Bronchial epithelial cell (primary cell): ENCODE data around the gene TMED9. TPM values are rescaled to one million over a fixed set of nuclear protein-coding genes. Genes with fewer than 3 reads are reported as not detected.

Experiments
- DNase-seq: peaks from one replicate; pipeline ENCODE4 v3.0.0-alpha.2; 2010; ENCODE audit warnings: low read depth
- FAIRE-seq: peaks from 2 replicates; lab custom pipeline; 2011; peaks lifted over from hg19 to GRCh38; lab: Jason Lieb, UNC
- H3K27me3 ChIP-seq: 2 replicates; pipeline ENCODE4 v1.5.1; 2011; ENCODE audit warnings: low read length; ENCODE audit not compliant: control insufficient read depth, insufficient read depth
- H3K36me3 ChIP-seq: 2 replicates; pipeline ENCODE4 v1.5.1; 2011; ENCODE audit warnings: low read length; ENCODE audit not compliant: control insufficient read depth, insufficient read depth
- H3K4me3 ChIP-seq: 2 replicates; pipeline ENCODE4 v1.5.1; 2011; ENCODE audit warnings: mild to moderate bottlenecking, low read depth, low read length, control low read depth
- CTCF ChIP-seq: IDR thresholded peaks from 2 replicates; pipeline ENCODE4 v1.5.1; 2011; ENCODE audit warnings: mild to moderate bottlenecking, moderate library complexity, low read length, control low read depth, inconsistent platforms; ENCODE audit not compliant: insufficient read depth, severe bottlenecking
- total RNA-seq: library from RNA; depleted of rRNA; stranded (reverse); fragments of >200 nt; gene quantifications from 2 replicates; pipeline ENCODE4 v1.2.1, GENCODE V29; 2014

The TMED9 gene
- total RNA-seq, 1 donor from 2014 or later = 184 TPM

GRCh38 chr5:177600508-177601018, 8.6 kb downstream of the TMED9 start:
- TF ChIP-seq CTCF = no peak
- DNase-seq = peak; percentile 36
- Histone ChIP-seq H3K36me3 (peaks cover 10% of the 10 kb centered on the region), H3K27me3 (no peaks in the 10 kb centered on the region), H3K4me3 (peak overlapping the region; percentile 84)
- FAIRE-seq = no peak

- peaks cover 5% of the 10 kb centered on the region for H3K36me3 ChIP-seq
- no peaks in the 10 kb centered on the region for H3K27me3 ChIP-seq
- TF ChIP-seq CTCF = no peak
- DNase-seq = no peak
- no peak overlapping the region for H3K4me3 ChIP-seq
- no peak for FAIRE-seq
Observed at GRCh38 chr5:177601126-177601525, 9.1 kb downstream of the TMED9 start.

GRCh38 chr5:177601577-177602457, 9.8 kb downstream of the TMED9 start:
- DNase-seq (no peak), FAIRE-seq (no peak)
- TF ChIP-seq CTCF = no peak
- Histone ChIP-seq H3K36me3 (peaks cover 2% of the 10 kb centered on the region), H3K27me3 (no peaks in the 10 kb centered on the region), H3K4me3 (no peak overlapping the region)

- TF ChIP-seq CTCF = no peak
- FAIRE-seq (no peak), DNase-seq (no peak)
- Histone ChIP-seq H3K4me3 (no peak overlapping the region), H3K36me3 (peaks cover 2% of the 10 kb centered on the region), H3K27me3 (no peaks in the 10 kb centered on the region)
Observed at GRCh38 chr5:177602458-177602830, 10.4 kb downstream of the TMED9 start.

GRCh38 chr5:177603631-177604030, 11.6 kb downstream of the TMED9 start:
- H3K4me3 ChIP-seq = no peak overlapping the region
- H3K36me3 ChIP-seq = peaks cover 3% of the 10 kb centered on the region
- no peaks in the 10 kb centered on the region for H3K27me3 ChIP-seq
- TF ChIP-seq CTCF = no peak
- no peak for DNase-seq
- FAIRE-seq = no peak
